Bronchial epithelial cell (primary cell): ENCODE data around the gene ARPC5. TPM values are rescaled to one million over a fixed set of nuclear protein-coding genes. Genes with fewer than 3 reads are reported as not detected.
"Not testable (repeated sequence)": the region's sequence is repeated elsewhere in the genome, so short reads cannot be mapped to it uniquely, and the experiment has no call there.

ENCODE experiments used
- DNase-seq: peaks from one replicate; pipeline ENCODE4 v3.0.0-alpha.2; 2010; ENCODE audit warnings: low read depth
- FAIRE-seq: peaks from 2 replicates; lab custom pipeline; 2011; peaks lifted over from hg19 to GRCh38; lab: Jason Lieb, UNC
- H3K27me3 ChIP-seq: 2 replicates; pipeline ENCODE4 v1.5.1; 2011; ENCODE audit warnings: low read length; ENCODE audit not compliant: control insufficient read depth, insufficient read depth
- H3K36me3 ChIP-seq: 2 replicates; pipeline ENCODE4 v1.5.1; 2011; ENCODE audit warnings: low read length; ENCODE audit not compliant: control insufficient read depth, insufficient read depth
- H3K4me3 ChIP-seq: 2 replicates; pipeline ENCODE4 v1.5.1; 2011; ENCODE audit warnings: mild to moderate bottlenecking, low read depth, low read length, control low read depth
- total RNA-seq: library from RNA; depleted of rRNA; stranded (reverse); fragments of >200 nt; gene quantifications from 2 replicates; pipeline ENCODE4 v1.2.1, GENCODE V29; 2014
- TF ChIP-seq, protein P1 (sequence below): IDR thresholded peaks from 2 replicates; pipeline ENCODE4 v1.5.1; 2011; ENCODE audit warnings: mild to moderate bottlenecking, moderate library complexity, low read length, control low read depth, inconsistent platforms; ENCODE audit not compliant: insufficient read depth, severe bottlenecking

Gene ARPC5
- 95.3 and 182 TPM in 2 replicates for total RNA-seq

DNA sequence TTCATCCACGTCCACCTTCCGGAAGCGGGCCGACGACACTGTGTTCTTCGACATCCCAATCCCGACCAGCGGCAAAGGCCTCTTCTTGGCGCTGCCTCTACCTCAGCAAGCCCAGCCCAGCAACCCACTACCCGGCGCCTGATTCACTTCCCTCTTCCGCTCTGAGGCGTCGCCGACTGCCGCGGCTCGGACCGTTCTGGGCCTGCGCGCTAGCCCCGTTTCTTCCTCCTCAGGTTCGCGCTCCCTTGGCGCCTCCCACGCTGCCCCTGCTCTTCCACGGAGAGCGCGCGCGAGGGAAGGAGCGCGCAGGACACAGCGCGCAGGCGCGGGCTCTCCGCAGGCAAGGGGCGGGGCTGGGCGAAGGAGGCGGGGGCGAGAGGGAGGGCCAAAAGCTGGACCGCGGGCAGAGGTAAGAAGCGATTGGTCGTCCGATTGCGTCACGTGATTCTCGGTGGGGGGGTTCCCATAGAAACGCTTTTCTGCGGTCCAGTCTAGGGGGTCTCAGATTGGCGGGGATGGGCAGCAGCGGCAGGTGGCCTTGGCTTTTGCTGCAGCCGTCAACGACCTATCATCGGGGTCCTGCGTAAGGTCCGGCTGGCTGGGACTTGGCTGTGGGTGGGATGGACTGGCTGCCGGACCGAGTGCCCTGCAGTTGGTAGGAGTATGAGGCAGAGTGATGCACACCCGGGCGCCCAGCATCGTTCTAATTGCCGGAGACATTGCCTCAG lies at the start of gene ARPC5:
Gene ARPC5 (minus strand): TSS at position 178 of the 728 bp plus-strand sequence. CDS start 124 bp downstream, at position 54.
- TF ChIP-seq, protein P1, sequence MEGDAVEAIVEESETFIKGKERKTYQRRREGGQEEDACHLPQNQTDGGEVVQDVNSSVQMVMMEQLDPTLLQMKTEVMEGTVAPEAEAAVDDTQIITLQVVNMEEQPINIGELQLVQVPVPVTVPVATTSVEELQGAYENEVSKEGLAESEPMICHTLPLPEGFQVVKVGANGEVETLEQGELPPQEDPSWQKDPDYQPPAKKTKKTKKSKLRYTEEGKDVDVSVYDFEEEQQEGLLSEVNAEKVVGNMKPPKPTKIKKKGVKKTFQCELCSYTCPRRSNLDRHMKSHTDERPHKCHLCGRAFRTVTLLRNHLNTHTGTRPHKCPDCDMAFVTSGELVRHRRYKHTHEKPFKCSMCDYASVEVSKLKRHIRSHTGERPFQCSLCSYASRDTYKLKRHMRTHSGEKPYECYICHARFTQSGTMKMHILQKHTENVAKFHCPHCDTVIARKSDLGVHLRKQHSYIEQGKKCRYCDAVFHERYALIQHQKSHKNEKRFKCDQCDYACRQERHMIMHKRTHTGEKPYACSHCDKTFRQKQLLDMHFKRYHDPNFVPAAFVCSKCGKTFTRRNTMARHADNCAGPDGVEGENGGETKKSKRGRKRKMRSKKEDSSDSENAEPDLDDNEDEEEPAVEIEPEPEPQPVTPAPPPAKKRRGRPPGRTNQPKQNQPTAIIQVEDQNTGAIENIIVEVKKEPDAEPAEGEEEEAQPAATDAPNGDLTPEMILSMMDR: no peak
- DNase-seq: peak; percentile 93
- Histone ChIP-seq H3K27me3 (no peaks in the 10 kb centered on the region), H3K36me3 (peaks cover 3% of the 10 kb centered on the region), H3K4me3 (peak within 1 kb of the TSS; percentile 98)
- FAIRE-seq: no peak

DNA sequence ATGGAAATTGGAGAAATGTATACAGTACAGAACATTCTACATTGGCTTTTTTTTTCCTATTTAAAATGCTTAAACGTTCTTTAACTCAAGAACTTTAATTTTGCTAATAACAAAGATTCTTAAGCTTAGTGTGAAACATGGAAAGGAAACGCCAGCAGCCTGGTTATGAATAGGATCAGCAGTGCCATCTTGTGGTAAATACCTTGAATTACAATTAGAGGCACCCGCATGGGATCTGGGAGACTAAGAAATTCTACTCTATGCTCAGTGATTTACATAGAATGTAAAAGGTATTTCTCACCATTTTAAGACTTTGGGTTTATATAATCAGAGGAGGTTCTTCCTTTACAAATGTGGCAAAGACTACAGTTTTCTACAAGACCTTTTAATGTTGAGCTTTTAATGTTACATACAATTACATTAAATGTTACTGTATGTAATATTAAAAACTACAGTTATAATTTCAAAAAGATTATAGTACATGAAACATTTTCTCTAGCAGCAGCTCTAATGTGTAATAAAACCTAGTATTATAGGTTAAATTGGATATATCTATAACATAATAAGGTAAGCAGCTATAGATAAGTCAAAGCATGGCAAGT lies 49.6 kb upstream of the ARPC5 start:
- peak; percentile 55 for DNase-seq
- TF ChIP-seq, protein P1: peak; percentile 50
- no peaks in the 10 kb centered on the region for H3K27me3 ChIP-seq
- no peak for FAIRE-seq
- H3K36me3 ChIP-seq: no peaks in the 10 kb centered on the region
- H3K4me3 ChIP-seq: no peak overlapping the region

DNA sequence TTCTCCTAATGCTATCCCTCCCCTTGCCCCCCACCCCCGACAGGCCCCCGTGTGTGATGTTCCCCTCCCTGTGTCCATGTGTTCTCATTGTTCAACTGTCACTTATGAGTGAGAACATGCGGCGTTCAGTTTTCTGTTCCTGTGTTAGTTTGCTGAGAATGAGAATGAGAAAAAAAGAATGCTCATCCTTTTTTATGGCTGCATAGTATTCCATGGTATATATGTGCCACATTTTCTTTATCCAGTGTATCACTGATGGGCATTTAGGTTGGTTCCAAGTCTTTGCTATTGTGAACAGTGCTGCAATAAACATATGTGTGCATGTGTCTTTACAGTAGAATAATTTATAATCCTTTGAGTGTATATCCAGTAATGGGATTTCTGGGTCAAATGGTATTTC lies 43.8 kb upstream of the ARPC5 start:
- FAIRE-seq, DNase-seq, H3K36me3 ChIP-seq, H3K27me3 ChIP-seq, H3K4me3 ChIP-seq: not testable (repeated sequence)

DNA sequence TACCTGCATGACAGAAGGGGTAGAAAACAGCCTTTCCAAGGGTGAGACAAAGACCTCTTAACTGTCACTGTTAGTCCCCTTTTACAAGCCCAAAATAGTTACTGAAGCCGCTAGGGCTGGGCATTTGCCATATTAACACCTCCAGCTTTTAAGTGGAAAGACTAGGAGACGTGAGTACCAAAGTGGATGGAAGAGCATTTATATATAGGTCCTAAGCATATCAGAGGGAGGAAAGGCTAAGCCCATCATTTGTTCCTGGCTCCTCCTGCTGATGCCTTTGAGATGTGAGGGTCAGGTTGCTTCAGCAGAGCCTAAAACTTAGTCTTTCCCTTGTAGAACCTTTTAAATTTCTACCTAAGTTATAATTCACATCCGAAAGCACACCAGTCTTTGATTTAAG lies 43.2 kb upstream of the ARPC5 start:
- DNase-seq: no peak
- H3K36me3 ChIP-seq: no peaks in the 10 kb centered on the region
- H3K4me3 ChIP-seq: no peak overlapping the region
- TF ChIP-seq, protein P1: no peak
- H3K27me3 ChIP-seq: peaks cover 2% of the 10 kb centered on the region
- no peak for FAIRE-seq

DNA sequence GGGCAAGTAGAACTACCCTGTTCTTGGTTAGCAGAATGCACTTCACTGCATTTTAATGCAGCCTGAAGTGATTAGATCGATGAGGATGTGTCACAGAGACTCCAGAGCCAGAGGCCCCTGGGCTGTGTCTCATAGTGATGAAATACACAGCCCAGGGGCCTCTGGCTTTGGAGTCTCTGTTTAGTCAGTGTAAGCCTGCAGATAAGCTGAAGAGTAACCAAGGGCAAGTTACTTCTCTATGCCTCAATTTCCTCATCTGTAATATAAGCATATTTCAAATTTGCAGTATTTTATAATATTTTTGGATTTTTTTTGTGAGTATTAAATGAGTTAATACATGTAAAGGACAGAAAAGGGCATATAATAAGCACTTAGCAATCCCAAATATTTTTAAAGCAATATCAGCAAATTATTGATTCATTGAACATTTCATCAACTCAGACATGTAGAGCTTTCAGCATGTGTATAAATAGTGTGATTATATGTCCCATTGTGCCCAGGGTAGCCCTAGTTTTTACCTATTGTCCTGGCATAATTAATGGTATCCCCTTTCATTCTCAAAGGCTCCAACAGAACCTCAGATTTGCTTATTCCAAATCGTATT lies 41.1 kb upstream of the ARPC5 start:
- TF ChIP-seq, protein P1: no peak
- H3K4me3 ChIP-seq: no peak overlapping the region
- H3K36me3 ChIP-seq: no peaks in the 10 kb centered on the region
- peak; percentile 34 for DNase-seq
- peaks cover 2% of the 10 kb centered on the region for H3K27me3 ChIP-seq
- FAIRE-seq: no peak

DNA sequence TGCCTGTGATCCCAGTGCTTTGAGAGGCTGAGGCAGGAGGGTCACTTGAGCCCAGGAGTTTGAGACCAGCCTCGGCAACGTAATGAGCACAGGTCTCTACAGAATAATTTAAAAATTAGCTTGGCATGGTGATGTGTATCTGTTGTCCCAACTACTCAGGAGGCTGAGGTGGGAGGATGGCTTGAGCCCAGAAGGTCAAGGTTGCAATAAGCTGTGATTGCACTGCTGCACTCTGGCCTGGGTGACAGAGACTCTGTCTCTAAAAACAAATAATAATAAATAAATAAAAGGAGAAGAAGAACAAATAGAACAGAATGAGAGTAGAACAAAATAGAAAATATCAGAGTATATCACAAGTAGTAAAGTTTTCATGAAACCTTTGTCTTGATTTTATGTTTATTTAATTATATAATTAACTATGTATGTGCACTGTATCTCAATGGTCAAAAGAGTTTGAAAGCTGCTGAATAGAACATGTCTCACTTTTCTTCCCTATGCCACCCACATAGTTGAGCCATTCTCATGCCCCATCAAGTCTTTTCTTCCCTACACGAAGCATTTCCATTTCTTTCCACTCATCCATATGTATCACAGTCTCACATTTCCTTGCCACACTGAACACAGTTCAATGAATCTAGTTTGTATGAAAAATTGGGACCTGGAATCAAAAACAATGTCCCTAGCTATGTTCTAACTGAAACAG lies 40.5 kb upstream of the ARPC5 start:
- TF ChIP-seq, protein P1: no peak
- Histone ChIP-seq H3K4me3 (no peak overlapping the region), H3K36me3 (no peaks in the 10 kb centered on the region), H3K27me3 (peaks cover 2% of the 10 kb centered on the region)
- DNase-seq (no peak), FAIRE-seq (no peak)
